K562 (cell line): Measurements from ENCODE around the gene TMOD2. TPM values are rescaled to one million over a fixed set of nuclear protein-coding genes. Genes with fewer than 3 reads are reported as not detected.

ENCODE experiments used
- BRF1 ChIP-seq: IDR thresholded peaks from 3 replicates; pipeline ENCODE4 v1.6.1; 2011; ENCODE audit warnings: borderline replicate concordance, mild to moderate bottlenecking; ENCODE audit not compliant: insufficient read length; ENCODE audit errors: extremely low read depth
- CBFA2T2 ChIP-seq: fragments of 450-650 bp; conservative IDR thresholded peaks from 2 replicates; pipeline ENCODE4 v1.6.1; 2017; ENCODE audit warnings: mild to moderate bottlenecking
- CREM ChIP-seq: IDR thresholded peaks from 2 replicates; pipeline ENCODE4 v1.6.1; 2014; ENCODE audit warnings: antibody characterized with exemption, low read depth
- FOS ChIP-seq: IDR thresholded peaks from 3 replicates; pipeline ENCODE4 v1.6.1; 2011; ENCODE audit not compliant: insufficient read length; ENCODE audit errors: extremely low read depth
- HNRNPH1 ChIP-seq: fragments of 200-400 bp; formaldehyde crosslinking; optimal IDR thresholded peaks from 2 replicates; pipeline ENCODE3; 2017; ENCODE audit warnings: low read depth, mild to moderate bottlenecking, low read length, moderate library complexity
- JUND ChIP-seq, 2 experiments: IDR thresholded peaks; 2 replicates in 1 of 2; 3 replicates in 1 of 2; pipeline ENCODE4 v1.6.1; 2011; ENCODE audit warnings: borderline replicate concordance in 2 of 2, low read depth in 2 of 2, low read length in 2 of 2, improper control_type of control experiment in 1 of 2, missing biosample characterization in 1 of 2, missing genetic modification characterization in 1 of 2, missing genetic modification reagents in 1 of 2
- MEIS2 ChIP-seq: fragments of 450-650 bp; IDR thresholded peaks from 2 replicates; pipeline ENCODE4 v1.6.1; 2014; ENCODE audit warnings: mild to moderate bottlenecking; ENCODE audit not compliant: partially characterized antibody
- NCOA1 ChIP-seq: fragments of 450-650 bp; IDR thresholded peaks from 2 replicates; pipeline ENCODE4 v1.6.1; 2016; ENCODE audit warnings: low read depth
- RCOR1 ChIP-seq, 2 experiments: IDR thresholded peaks; 2 replicates each; pipeline ENCODE4 v1.6.1; 2012; ENCODE audit warnings: low read depth in 2 of 2, low read length in 2 of 2, borderline replicate concordance in 1 of 2, improper control_type of control experiment in 1 of 2
- SAFB2 ChIP-seq: fragments of 200-400 bp; formaldehyde crosslinking; IDR thresholded peaks from 2 replicates; pipeline ENCODE4 v1.6.1; 2018; ENCODE audit warnings: borderline replicate concordance, low read length, low read depth, moderate library complexity; ENCODE audit not compliant: severe bottlenecking
- SMARCA4 ChIP-seq: fragments of 450-650 bp; IDR thresholded peaks from 2 replicates; pipeline ENCODE4 v1.6.1; 2016
- TCF3 ChIP-seq: sonication (generic); formaldehyde crosslinking; IDR thresholded peaks from 2 replicates; pipeline ENCODE4 v1.4.0; 2020; ENCODE audit warnings: mild to moderate bottlenecking, missing genetic modification reagents
- TEAD4 ChIP-seq, 2 experiments: sonication (generic) in 1 of 2; formaldehyde crosslinking in 1 of 2; IDR thresholded peaks; 2 replicates each; pipeline versions ENCODE4 v1.6.1 to v1.8.0; 2012 to 2022; ENCODE audit warnings: borderline replicate concordance in 1 of 2, inconsistent platforms in 1 of 2, low read length in 1 of 2, mild to moderate bottlenecking in 1 of 2, missing genetic modification reagents in 1 of 2
- ZEB2 ChIP-seq: fragments of 450-650 bp; IDR thresholded peaks from 2 replicates; pipeline ENCODE4 v1.6.1; 2016
- ZNF121 ChIP-seq: sonication (generic); formaldehyde crosslinking; conservative IDR thresholded peaks from 2 replicates; pipeline ENCODE4 v1.8.0; 2022; ENCODE audit warnings: missing genetic modification reagents
- ZNF707 ChIP-seq: fragments of 250-450 bp; sonication (Bioruptor Pico); conservative IDR thresholded peaks from 2 replicates; pipeline ENCODE4 v1.8.0; 2022; ENCODE audit warnings: inconsistent platforms, mild to moderate bottlenecking, moderate library complexity
- polyA plus RNA-seq, 8 experiments: library from polyadenylated mRNA; depleted of rRNA in 4 of 8; stranded (reverse) in 5 of 8; unstranded in 3 of 8; fragments of >200 nt; fragmentation: Nextera tagmentation in 2 of 8; fragmentation: Illumina TruSeq in 1 of 8; extraction: Ambion mirVana in 2 of 8; extraction: Trizol in 1 of 8; gene quantifications; 2 replicates each; pipeline versions ENCODE4 v1.2.1 to v1.2.3, GENCODE V29; 2011 to 2014; ENCODE audit warnings: inconsistent platforms in 1 of 8, missing spikeins in 1 of 8
- total RNA-seq, 7 experiments: library from RNA; depleted of rRNA in 6 of 7; stranded (reverse); fragments of >200 nt in 6 of 7; fragmentation: Illumina TruSeq in 2 of 7; extraction: Trizol in 2 of 7; gene quantifications; 2 replicates each; pipeline versions ENCODE4 v1.2.1 to v1.2.3, GENCODE V29; 2011 to 2021; ENCODE audit warnings: low replicate concordance in 1 of 7
- TF ChIP-seq, protein P1 (sequence below), 2 experiments: fragments of 450-650 bp in 1 of 2; sonication (generic) in 1 of 2; formaldehyde crosslinking in 1 of 2; IDR thresholded peaks in 1 of 2; conservative IDR thresholded peaks in 1 of 2; 2 replicates each; pipeline versions ENCODE4 v1.6.1 to v1.8.1; 2016 to 2023; ENCODE audit warnings: mild to moderate bottlenecking in 2 of 2, moderate library complexity in 2 of 2, inconsistent platforms in 1 of 2, missing genetic modification reagents in 1 of 2
- TF ChIP-seq, protein P2 (sequence below): IDR thresholded peaks from 2 replicates; pipeline ENCODE4 v1.6.1; 2014; ENCODE audit warnings: antibody characterized with exemption
- TF ChIP-seq, protein P3 (sequence below): fragments of 450-650 bp; IDR thresholded peaks from 2 replicates; pipeline ENCODE4 v1.6.1; 2017; ENCODE audit warnings: antibody characterized with exemption, mild to moderate bottlenecking
- TF ChIP-seq, protein P4 (sequence below): fragments of 250-450 bp; sonication (Bioruptor Pico); IDR thresholded peaks from 2 replicates; pipeline ENCODE4 v1.6.1; 2021; ENCODE audit warnings: mild to moderate bottlenecking

Gene TMOD2
- total and polyA plus RNA-seq, 9 of the 15 experiments (the other 6 are each of a cell fraction or from before 2014, with no cell fraction given): 0.49 to 3.8 (median 3.0) TPM

DNA sequence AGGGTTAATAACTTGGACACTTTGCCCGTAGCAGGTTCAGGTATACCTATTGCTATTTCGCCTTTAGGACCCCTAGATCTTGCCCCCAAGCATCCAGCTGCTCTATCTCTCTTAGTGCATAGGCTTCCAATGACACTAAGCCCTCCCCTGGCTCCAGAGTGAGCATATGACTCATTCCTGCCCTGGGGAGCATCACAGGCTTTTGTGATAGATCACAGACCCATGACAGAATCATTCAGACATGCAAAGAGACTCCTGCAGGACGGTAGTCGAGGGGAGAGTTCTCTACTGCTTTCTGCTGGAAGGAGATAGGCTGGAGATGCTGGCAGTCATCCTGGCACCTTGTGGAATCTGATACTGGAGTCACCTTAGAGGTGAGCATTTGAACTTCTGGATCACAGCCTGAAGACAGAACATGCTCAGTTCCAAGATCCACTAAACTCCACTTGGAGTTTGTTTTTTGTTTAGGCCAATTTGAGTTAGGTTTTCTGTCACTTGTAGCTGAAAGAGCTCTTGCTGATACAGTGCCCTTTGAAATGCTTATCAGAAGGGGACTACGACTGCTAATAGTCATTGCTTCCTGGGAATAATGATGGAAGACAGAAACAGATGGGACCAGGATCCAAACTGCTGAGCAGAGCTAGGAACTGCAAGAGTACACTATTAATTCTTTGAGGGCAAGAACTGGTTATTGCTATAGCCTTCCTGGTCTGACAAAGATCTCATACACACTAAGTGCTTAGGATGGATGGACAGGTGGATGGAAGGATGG, 24.9 kb upstream of the TMOD2 start (continued):
- TF ChIP-seq, protein P1, sequence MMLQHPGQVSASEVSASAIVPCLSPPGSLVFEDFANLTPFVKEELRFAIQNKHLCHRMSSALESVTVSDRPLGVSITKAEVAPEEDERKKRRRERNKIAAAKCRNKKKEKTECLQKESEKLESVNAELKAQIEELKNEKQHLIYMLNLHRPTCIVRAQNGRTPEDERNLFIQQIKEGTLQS (IDR thresholded peaks at IDR 0.05): peak; percentile 93
- TF ChIP-seq, protein P1 (CRISPR knock-in tag; conservative IDR thresholded peaks at IDR 0.05): no peak
- TF ChIP-seq BRF1: no peak
- TF ChIP-seq, protein P2, sequence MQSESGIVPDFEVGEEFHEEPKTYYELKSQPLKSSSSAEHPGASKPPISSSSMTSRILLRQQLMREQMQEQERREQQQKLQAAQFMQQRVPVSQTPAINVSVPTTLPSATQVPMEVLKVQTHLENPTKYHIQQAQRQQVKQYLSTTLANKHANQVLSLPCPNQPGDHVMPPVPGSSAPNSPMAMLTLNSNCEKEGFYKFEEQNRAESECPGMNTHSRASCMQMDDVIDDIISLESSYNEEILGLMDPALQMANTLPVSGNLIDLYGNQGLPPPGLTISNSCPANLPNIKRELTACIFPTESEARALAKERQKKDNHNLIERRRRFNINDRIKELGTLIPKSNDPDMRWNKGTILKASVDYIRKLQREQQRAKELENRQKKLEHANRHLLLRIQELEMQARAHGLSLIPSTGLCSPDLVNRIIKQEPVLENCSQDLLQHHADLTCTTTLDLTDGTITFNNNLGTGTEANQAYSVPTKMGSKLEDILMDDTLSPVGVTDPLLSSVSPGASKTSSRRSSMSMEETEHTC: no peak
- TF ChIP-seq FOS: peak; percentile 11
- TF ChIP-seq, protein P3, sequence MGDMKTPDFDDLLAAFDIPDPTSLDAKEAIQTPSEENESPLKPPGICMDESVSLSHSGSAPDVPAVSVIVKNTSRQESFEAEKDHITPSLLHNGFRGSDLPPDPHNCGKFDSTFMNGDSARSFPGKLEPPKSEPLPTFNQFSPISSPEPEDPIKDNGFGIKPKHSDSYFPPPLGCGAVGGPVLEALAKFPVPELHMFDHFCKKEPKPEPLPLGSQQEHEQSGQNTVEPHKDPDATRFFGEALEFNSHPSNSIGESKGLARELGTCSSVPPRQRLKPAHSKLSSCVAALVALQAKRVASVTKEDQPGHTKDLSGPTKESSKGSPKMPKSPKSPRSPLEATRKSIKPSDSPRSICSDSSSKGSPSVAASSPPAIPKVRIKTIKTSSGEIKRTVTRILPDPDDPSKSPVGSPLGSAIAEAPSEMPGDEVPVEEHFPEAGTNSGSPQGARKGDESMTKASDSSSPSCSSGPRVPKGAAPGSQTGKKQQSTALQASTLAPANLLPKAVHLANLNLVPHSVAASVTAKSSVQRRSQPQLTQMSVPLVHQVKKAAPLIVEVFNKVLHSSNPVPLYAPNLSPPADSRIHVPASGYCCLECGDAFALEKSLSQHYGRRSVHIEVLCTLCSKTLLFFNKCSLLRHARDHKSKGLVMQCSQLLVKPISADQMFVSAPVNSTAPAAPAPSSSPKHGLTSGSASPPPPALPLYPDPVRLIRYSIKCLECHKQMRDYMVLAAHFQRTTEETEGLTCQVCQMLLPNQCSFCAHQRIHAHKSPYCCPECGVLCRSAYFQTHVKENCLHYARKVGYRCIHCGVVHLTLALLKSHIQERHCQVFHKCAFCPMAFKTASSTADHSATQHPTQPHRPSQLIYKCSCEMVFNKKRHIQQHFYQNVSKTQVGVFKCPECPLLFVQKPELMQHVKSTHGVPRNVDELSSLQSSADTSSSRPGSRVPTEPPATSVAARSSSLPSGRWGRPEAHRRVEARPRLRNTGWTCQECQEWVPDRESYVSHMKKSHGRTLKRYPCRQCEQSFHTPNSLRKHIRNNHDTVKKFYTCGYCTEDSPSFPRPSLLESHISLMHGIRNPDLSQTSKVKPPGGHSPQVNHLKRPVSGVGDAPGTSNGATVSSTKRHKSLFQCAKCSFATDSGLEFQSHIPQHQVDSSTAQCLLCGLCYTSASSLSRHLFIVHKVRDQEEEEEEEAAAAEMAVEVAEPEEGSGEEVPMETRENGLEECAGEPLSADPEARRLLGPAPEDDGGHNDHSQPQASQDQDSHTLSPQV: 0 out of 2 replicates have a peak, but pooled peaks have one; percentile 19
- TF ChIP-seq TCF3 (CRISPR knock-in tag): peak; percentile 63
- TF ChIP-seq TEAD4 (IDR thresholded peaks at IDR 0.05; ENCODE audit: low read length): peak; percentile 31; the same call in 1 of the 2 replicates
- TF ChIP-seq TEAD4 (CRISPR knock-in tag; IDR thresholded peaks at IDR 0.05; ENCODE audit: borderline replicate concordance): no peak
- TF ChIP-seq SMARCA4: peak; percentile 75
- peak; percentile 88 for TF ChIP-seq MEIS2
- peak; percentile 63 for TF ChIP-seq CBFA2T2
- TF ChIP-seq JUND (IDR thresholded peaks at IDR 0.05; ENCODE audit: borderline replicate concordance, low read depth, low read length): peak; percentile 93
- TF ChIP-seq JUND (tag; IDR thresholded peaks at IDR 0.05; ENCODE audit: borderline replicate concordance, low read depth, low read length): peak; percentile 92; the same call in 2 of the 3 replicates
- TF ChIP-seq, protein P4, sequence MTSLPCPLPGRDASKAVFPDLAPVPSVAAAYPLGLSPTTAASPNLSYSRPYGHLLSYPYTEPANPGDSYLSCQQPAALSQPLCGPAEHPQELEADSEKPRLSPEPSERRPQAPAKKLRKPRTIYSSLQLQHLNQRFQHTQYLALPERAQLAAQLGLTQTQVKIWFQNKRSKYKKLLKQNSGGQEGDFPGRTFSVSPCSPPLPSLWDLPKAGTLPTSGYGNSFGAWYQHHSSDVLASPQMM (CRISPR knock-in tag): no peak
- TF ChIP-seq ZNF121: no peak
- TF ChIP-seq SAFB2: no peak
- TF ChIP-seq ZNF707: no peak
- TF ChIP-seq HNRNPH1: no peak
- TF ChIP-seq ZEB2: no peak
- TF ChIP-seq RCOR1 (IDR thresholded peaks at IDR 0.05; ENCODE audit: borderline replicate concordance in 1 of 2, low read depth in 2 of 2, low read length in 2 of 2): peak in 1 of 2 experiments; percentile 70; a peak in 1 of 4 replicates
- TF ChIP-seq NCOA1: peak; percentile 36; the same call in 1 of the 2 replicates
- TF ChIP-seq CREM: 0 out of 2 replicates have a peak, but pooled peaks have one; percentile 30
